SK-N-MC (cell line): Measurements from ENCODE around the gene TAS2R20.

ENCODE experiments used
- DNase-seq: peaks from one replicate; pipeline ENCODE4 v3.0.0-alpha.2; 2011; ENCODE audit warnings: low read depth, low spot score
- H3K27ac ChIP-seq: fragments of 200-600 bp; sonication (generic); 2 replicates; pipeline ENCODE4 v1.5.1; 2016; ENCODE audit warnings: mixed run types
- H3K36me3 ChIP-seq: fragments of 200-600 bp; sonication (generic); 2 replicates; pipeline ENCODE4 v1.6.1; 2017; ENCODE audit warnings: antibody characterized with exemption, low read length, mixed read lengths; ENCODE audit not compliant: insufficient read depth
- H3K4me3 ChIP-seq: fragments of 200-600 bp; sonication (generic); 2 replicates; pipeline ENCODE4 v1.5.1; 2016
- H3K9ac ChIP-seq: fragments of 200-600 bp; sonication (generic); 2 replicates; pipeline ENCODE4 v1.8.0; 2017; ENCODE audit warnings: mixed run types, mixed read lengths; ENCODE audit not compliant: insufficient read length
- H3K9me3 ChIP-seq: fragments of 200-600 bp; sonication (generic); 2 replicates; pipeline ENCODE4 v1.6.1; 2017; ENCODE audit warnings: low read depth, mild to moderate bottlenecking, antibody characterized with exemption, low read length, moderate library complexity, mixed read lengths
- EZH2 ChIP-seq: fragments of 200-600 bp; sonication (generic); IDR thresholded peaks from one replicate; pipeline ENCODE4 v1.6.1; 2017; ENCODE audit warnings: antibody characterized with exemption
- FOXP2 ChIP-seq: optimal IDR thresholded peaks from 2 replicates; pipeline ENCODE3; 2011; ENCODE audit warnings: mild to moderate bottlenecking, moderate library complexity; ENCODE audit not compliant: insufficient read depth; ENCODE audit errors: extremely low read length, control extremely low read depth
- POLR2AphosphoS5 ChIP-seq: IDR thresholded peaks from 2 replicates; pipeline ENCODE4 v1.6.1; 2012; ENCODE audit warnings: mild to moderate bottlenecking, low read depth, low read length, borderline replicate concordance

TAS2R20 gene

DNA sequence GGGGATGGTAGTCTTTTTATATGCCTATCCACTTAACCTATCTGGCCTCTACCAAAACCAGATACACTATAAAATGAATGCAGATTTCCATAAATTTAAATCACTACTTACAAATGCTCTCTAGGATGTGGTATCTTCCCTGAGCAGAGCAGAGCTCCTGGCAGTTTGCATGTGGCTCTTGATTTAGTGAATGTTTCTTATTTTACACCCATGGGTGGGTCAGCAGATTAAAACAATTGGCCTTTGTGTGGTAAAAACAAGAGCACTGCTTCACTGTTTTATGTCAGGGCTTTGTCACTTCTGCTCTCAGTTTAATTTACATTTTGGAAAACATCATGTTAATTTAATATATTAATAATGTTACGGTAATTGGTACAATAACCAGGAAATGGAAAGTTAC is 18.8 kb upstream of the TAS2R20 start:
- TF ChIP-seq FOXP2 (no peak), EZH2 (no peak), POLR2AphosphoS5 (no peak)
- Histone ChIP-seq H3K9me3 (no peaks in the 10 kb centered on the region), H3K36me3 (no peaks in the 10 kb centered on the region), H3K9ac (no peak overlapping the region), H3K4me3 (no peak overlapping the region), H3K27ac (no peak overlapping the region)
- DNase-seq, result no peak

DNA sequence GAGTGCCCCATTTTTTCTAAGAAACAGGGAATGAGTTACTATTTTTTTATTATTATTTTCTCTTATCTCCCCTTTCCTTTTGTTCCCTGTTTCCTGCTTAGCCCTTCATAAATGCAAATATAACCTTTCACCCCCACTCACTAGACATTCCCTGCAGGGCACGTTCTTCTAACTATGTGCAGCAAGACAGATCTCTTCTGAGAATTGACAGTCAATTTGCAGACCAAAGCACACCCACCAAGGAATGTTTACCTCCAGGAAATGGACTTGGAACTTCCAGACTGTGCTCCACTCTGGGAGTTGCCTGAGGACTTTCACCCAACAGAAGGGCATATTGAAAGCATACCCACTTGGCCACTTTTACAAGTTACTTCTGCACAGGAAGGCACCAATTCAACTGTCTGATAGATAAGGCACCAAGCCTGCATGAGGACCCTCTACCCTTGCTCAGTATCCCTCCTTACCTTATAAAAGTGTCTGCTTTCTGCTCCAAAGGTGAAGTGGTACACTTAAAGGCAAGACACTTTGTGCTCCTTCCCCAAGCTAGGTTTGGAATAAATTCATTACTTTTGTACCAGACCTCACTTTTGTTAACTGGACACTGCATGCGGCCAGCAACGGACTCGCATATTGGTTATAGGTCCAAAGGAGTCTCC is 17.8 kb upstream of the TAS2R20 start:
- Histone ChIP-seq H3K9ac (no peak overlapping the region), H3K36me3 (no peaks in the 10 kb centered on the region), H3K4me3 (no peak overlapping the region), H3K27ac (no peak overlapping the region), H3K9me3 (no peaks in the 10 kb centered on the region)
- no peak for TF ChIP-seq POLR2AphosphoS5
- no peak for TF ChIP-seq EZH2
- TF ChIP-seq FOXP2, result no peak
- no peak for DNase-seq

DNA sequence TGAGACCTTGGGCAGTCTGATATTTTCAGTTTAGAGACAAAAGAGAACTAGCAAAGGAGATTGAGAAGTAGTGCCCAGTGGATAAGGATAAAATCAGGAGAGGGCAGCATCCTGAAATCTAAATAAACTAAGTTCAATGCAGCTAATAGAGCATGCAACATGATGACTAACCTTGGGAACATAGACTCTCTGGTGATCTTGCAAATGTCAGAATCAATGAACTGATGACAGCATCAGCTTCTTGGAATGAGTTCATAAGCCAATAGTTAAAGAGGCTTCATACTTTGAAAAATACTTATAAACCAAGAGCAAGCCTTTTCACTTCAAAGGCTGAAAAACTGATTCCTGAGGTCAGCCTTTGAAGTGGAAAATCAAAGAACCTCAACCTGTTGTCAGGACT is 16.1 kb upstream of the TAS2R20 start:
- no peaks in the 10 kb centered on the region for H3K9me3 ChIP-seq
- TF ChIP-seq EZH2 (no peak), POLR2AphosphoS5 (no peak), FOXP2 (no peak)
- DNase-seq, result no peak
- no peak overlapping the region for H3K4me3 ChIP-seq
- H3K36me3 ChIP-seq, result no peaks in the 10 kb centered on the region
- no peak overlapping the region for H3K9ac ChIP-seq
- no peak overlapping the region for H3K27ac ChIP-seq

DNA sequence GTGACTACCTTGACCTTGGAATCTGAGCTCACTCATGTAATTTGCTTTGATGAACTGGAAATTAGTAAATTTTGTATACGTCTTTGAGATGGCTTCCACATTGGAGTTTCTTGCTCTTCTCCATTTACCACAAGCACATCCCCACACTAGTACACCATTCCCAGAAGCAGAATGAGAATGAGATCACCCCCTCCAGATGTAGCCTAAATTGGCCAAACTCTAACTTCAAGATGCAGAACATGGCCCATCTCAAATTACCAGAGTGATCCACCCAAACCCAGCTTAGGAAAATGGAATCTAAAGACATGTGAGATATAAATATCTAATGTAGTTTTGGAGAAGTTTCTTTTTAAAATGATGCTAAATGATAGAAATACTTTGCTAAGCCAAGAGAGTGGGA is 9.5 kb upstream of the TAS2R20 start:
- no peak for DNase-seq
- no peak overlapping the region for H3K9ac ChIP-seq
- no peaks in the 10 kb centered on the region; the same call in 1 of the 2 replicates for H3K36me3 ChIP-seq
- H3K9me3 ChIP-seq, result no peaks in the 10 kb centered on the region
- H3K27ac ChIP-seq, result no peak overlapping the region
- no peak overlapping the region for H3K4me3 ChIP-seq
- TF ChIP-seq EZH2 (no peak), POLR2AphosphoS5 (no peak), FOXP2 (no peak)

DNA sequence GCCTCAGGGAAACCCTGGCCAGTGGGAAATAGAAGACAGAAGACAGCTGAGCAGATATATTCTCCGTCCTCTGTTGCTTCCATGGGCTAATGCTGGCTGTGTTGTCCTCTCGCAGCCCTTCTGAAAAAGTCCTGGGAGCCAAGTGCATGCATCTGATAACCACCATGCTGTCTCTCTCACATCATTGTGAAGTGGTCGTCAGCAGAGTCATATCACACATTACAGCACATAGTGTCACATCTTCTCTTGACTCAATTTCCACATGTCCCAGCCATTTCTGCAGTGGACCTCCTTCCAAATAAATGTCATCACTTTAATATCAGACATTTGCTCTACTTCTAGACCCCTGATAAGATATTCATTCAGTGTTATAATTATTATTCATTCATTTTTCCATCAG is 3.8 kb downstream of the TAS2R20 start:
- TF ChIP-seq EZH2 (no peak), POLR2AphosphoS5 (no peak), FOXP2 (no peak)
- Histone ChIP-seq H3K9ac (no peak overlapping the region), H3K9me3 (0 out of 2 replicates have a peak, but pooled peaks cover 9% of the 10 kb centered on the region), H3K27ac (no peak overlapping the region), H3K4me3 (no peak overlapping the region), H3K36me3 (peaks cover 15% of the 10 kb centered on the region; the same call in 1 of the 2 replicates)
- DNase-seq, result no peak

DNA sequence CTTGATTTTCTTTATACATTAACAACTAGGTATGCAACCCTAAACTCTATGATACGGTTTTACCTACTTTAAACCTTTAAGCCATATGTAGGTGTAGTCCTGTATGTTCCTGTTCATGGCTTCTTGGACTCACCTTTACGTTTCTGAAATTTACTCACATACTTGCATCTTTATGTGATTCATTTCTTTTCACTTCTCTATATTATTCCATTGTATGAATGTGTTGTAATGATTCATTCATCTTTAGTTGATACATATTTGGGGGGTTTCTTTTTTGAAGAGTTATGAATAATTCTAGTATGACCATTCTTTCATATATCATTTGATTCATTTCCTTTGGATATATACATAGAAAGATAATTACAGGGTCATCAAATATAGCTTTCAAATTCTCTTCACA is 9.0 kb downstream of the TAS2R20 start:
- 0 out of 2 replicates have a peak, but pooled peaks cover 9% of the 10 kb centered on the region for H3K9me3 ChIP-seq
- DNase-seq, result no peak
- no peak for TF ChIP-seq POLR2AphosphoS5
- no peak for TF ChIP-seq FOXP2
- TF ChIP-seq EZH2, result no peak
- no peak overlapping the region for H3K27ac ChIP-seq
- H3K36me3 ChIP-seq, result peaks cover 15% of the 10 kb centered on the region; the same call in 1 of the 2 replicates
- no peak overlapping the region for H3K9ac ChIP-seq
- no peak overlapping the region for H3K4me3 ChIP-seq

DNA sequence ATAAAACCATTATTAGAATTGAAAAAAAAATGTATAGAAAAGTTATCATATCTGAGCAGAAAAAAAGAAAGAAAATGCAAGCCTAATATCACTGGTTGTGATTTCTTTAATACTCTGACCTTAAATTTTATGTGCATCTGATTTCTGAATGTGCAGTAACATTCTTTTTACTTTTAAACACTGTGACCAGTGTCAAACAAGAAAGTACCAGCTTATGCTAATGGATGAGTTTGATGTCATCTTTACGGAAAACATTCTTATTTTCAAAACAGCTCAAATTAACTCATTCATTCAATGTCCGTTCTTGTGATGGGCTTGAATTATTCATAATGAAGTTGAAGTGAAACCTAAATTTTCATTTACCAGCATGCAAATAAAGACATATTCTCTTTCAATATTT is 11.3 kb downstream of the TAS2R20 start, which contains the start of gene TAS2R50:
TAS2R50 (minus strand) TSS at position 101 of the 400 bp plus-strand sequence; CDS start at position 49, 52 bp downstream.
- Histone ChIP-seq H3K27ac (no peak within 1 kb of the TSS), H3K36me3 (peaks cover 11% of the 10 kb centered on the region; the same call in 1 of the 2 replicates), H3K9ac (no peak within 1 kb of the TSS), H3K4me3 (no peak within 1 kb of the TSS), H3K9me3 (0 out of 2 replicates have a peak, but pooled peaks cover 9% of the 10 kb centered on the region)
- no peak for DNase-seq
- TF ChIP-seq FOXP2 (no peak), EZH2 (no peak)

DNA sequence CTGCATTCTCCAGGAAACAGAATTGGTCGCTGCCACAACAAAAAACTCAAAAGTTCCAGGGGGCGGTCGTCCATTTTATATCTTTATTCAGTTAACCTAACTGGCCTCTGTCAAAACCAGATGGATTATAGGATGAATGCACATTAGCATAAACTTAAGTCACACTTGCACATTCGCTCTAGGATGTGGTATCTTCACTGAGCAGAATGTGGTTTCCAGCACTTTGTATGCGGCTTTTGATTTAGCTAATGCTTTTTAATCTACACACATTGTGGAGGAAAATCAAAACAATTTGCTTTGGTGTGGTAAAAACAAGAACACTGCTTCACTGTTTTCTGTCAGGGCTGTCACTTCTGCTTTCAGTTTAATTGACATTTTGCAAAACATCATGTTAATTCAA is 15.9 kb downstream of the TAS2R20 start:
- Histone ChIP-seq H3K4me3 (no peak overlapping the region), H3K9ac (no peak overlapping the region), H3K27ac (no peak overlapping the region), H3K36me3 (no peaks in the 10 kb centered on the region), H3K9me3 (no peaks in the 10 kb centered on the region)
- no peak for DNase-seq
- TF ChIP-seq POLR2AphosphoS5 (no peak), EZH2 (no peak), FOXP2 (no peak)

DNA sequence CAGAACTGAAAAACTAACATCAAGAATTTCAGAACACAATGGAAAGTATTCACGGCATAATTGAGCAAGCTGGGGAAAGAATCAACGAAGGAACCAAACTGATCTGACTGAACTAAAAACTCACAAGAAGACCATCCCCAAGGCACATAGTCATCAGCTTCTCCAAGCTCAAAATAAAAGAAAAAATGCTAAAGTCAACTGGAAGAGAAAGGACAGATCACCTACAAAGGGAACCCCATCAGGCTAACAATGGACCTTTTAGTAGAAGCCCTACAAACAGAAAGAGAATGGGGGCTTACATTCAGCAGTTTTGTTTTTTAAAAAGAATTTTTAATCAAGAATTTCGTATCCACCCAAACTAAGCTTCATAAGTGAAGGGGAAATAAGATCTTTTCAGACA is 23.1 kb downstream of the TAS2R20 start:
- Histone ChIP-seq H3K9me3 (no peaks in the 10 kb centered on the region), H3K36me3 (no peaks in the 10 kb centered on the region), H3K27ac (no peak overlapping the region), H3K9ac (no peak overlapping the region), H3K4me3 (no peak overlapping the region)
- TF ChIP-seq POLR2AphosphoS5, result no peak
- no peak for TF ChIP-seq FOXP2
- TF ChIP-seq EZH2, result no peak
- DNase-seq, result no peak
